Fibroblast of lung (primary cell): ENCODE data around the gene SLC35B1.

ENCODE experiments used
- CTCF ChIP-seq, 2 donors: IDR thresholded peaks in 1 of 2; conservative IDR thresholded peaks in 1 of 2; 1 replicate in 1 of 2; 2 replicates in 1 of 2; pipeline ENCODE4 v1.5.1; 2011 to 2012; ENCODE audit warnings: low read length in 2 of 2, control low read depth in 1 of 2, inconsistent platforms in 1 of 2, low read depth in 1 of 2, mild to moderate bottlenecking in 1 of 2
- EZH2 ChIP-seq: IDR thresholded peaks from 2 replicates; pipeline ENCODE4 v1.5.1; 2012; ENCODE audit warnings: low read length, control low read depth, mild to moderate bottlenecking; ENCODE audit errors: missing control alignments

GRCh38 chr17:49729069-49729468 lies 21.3 kb upstream of the SLC35B1 start:
- no peak for TF ChIP-seq CTCF (conservative IDR thresholded peaks at IDR 0.05 in 1 of 2, IDR thresholded peaks at IDR 0.05 in 1 of 2; ENCODE audit: low read depth in 1 of 2, low read length in 2 of 2)
- TF ChIP-seq EZH2 = no peak
